ENCODE data around the gene ALDH1A1. TPM values are rescaled to one million over a fixed set of nuclear protein-coding genes. Genes with fewer than 3 reads are reported as not detected.
A peak's percentile ranks its signal among the peaks of the same experiment; 100 is the strongest.

ALDH1A1 gene
- total RNA-seq = 100 to 1,000 TPM in 3 of 4 donors, 10 to 100 TPM in 1; 86.4 to 247 (median 156) TPM

GRCh38 chr9:72952914-72953313 lies at the start of gene ALDH1A1:
Gene ALDH1A1 (minus strand): TSS chr9:72953053. CDS start chr9:72953000, 53 bp downstream.
- WGBS, 2 donors = 11 to 14% methylated on average over 9 of the region's 9 CpGs
- peak in 1 of 2 donors; percentile 36 for DNase-seq (ENCODE audit: low spot score in 2 of 2)
- Histone ChIP-seq H3K27me3 (no peaks in the 10 kb centered on the region), H3K27ac (peak within 1 kb of the TSS; percentile 61 to 91 (median 83)), H3K36me3 (no peaks in the 10 kb centered on the region), H3K4me1 (peaks cover 0 to 42% (median 16%) of the 10 kb centered on the region in 4 donors), H3K4me3 (peak within 1 kb of the TSS; percentile 20 to 51 (median 35)), H3K9me3 (no peaks in the 10 kb centered on the region)
- TF ChIP-seq CTCF (IDR thresholded peaks at IDR 0.05) = no peak
- TF ChIP-seq EP300 (IDR thresholded peaks at IDR 0.05) = peak in 1 of 2 donors; percentile 83
- TF ChIP-seq POLR2A (IDR thresholded peaks at IDR 0.05) = peak; percentile 28 to 64

GRCh38 chr9:73001860-73002259 lies 49.0 kb upstream of the ALDH1A1 start:
- DNase-seq (ENCODE audit: low spot score in 2 of 2) = no peak
- WGBS, 2 donors = 95 to 96% methylated on average over 3 of the region's 3 CpGs

GRCh38 chr9:72998363-72998762 lies 45.5 kb upstream of the ALDH1A1 start:
- H3K9me3 ChIP-seq = no peaks in the 10 kb centered on the region
- H3K36me3 ChIP-seq = no peaks in the 10 kb centered on the region
- TF ChIP-seq EP300 (IDR thresholded peaks at IDR 0.05) (no peak), CTCF (IDR thresholded peaks at IDR 0.05) (no peak), POLR2A (IDR thresholded peaks at IDR 0.05) (no peak)
- H3K27ac ChIP-seq = no peak overlapping the region
- 93 to 95% methylated on average over 4 of the region's 4 CpGs for WGBS, 2 donors
- peaks cover 0 to 6% (median 0%) of the 10 kb centered on the region in 4 donors for H3K4me1 ChIP-seq
- no peaks in the 10 kb centered on the region for H3K27me3 ChIP-seq
- no peak for DNase-seq (ENCODE audit: low spot score in 2 of 2)
- no peak overlapping the region for H3K4me3 ChIP-seq

More at GRCh38 chr9:73001860-73002259, 49.0 kb upstream of the ALDH1A1 start:
- no peaks in the 10 kb centered on the region for H3K27me3 ChIP-seq
- no peak for TF ChIP-seq CTCF (IDR thresholded peaks at IDR 0.05)
- no peak for TF ChIP-seq POLR2A (IDR thresholded peaks at IDR 0.05)
- TF ChIP-seq EP300 (IDR thresholded peaks at IDR 0.05) = no peak
- H3K27ac ChIP-seq = no peak overlapping the region
- no peaks in the 10 kb centered on the region for H3K36me3 ChIP-seq
- no peak overlapping the region for H3K4me3 ChIP-seq
- peaks cover 0 to 6% (median 0%) of the 10 kb centered on the region in 4 donors for H3K4me1 ChIP-seq
- H3K9me3 ChIP-seq = no peaks in the 10 kb centered on the region

GRCh38 chr9:72997387-72997995 lies 44.6 kb upstream of the ALDH1A1 start:
- H3K4me1 ChIP-seq = peaks cover 0 to 6% (median 0%) of the 10 kb centered on the region in 4 donors
- DNase-seq (ENCODE audit: low spot score in 2 of 2) = no peak
- WGBS, 2 donors = 47 to 52% methylated on average over 9 of the region's 9 CpGs
- no peaks in the 10 kb centered on the region for H3K36me3 ChIP-seq
- H3K4me3 ChIP-seq = no peak overlapping the region
- H3K9me3 ChIP-seq = no peaks in the 10 kb centered on the region
- no peak overlapping the region for H3K27ac ChIP-seq
- TF ChIP-seq POLR2A (IDR thresholded peaks at IDR 0.05) = no peak
- TF ChIP-seq CTCF (IDR thresholded peaks at IDR 0.05) = no peak
- no peak for TF ChIP-seq EP300 (IDR thresholded peaks at IDR 0.05)
- H3K27me3 ChIP-seq = no peaks in the 10 kb centered on the region

GRCh38 chr9:72996684-72997314 lies 43.9 kb upstream of the ALDH1A1 start:
- TF ChIP-seq EP300 (IDR thresholded peaks at IDR 0.05) (no peak), POLR2A (IDR thresholded peaks at IDR 0.05) (no peak), CTCF (IDR thresholded peaks at IDR 0.05) (no peak)
- no peaks in the 10 kb centered on the region for H3K9me3 ChIP-seq
- no peak for DNase-seq (ENCODE audit: low spot score in 2 of 2)

More at GRCh38 chr9:72996684-72997314, 43.9 kb upstream of the ALDH1A1 start:
- Histone ChIP-seq H3K4me3 (no peak overlapping the region), H3K4me1 (peaks cover 0 to 6% (median 0%) of the 10 kb centered on the region in 4 donors), H3K36me3 (no peaks in the 10 kb centered on the region), H3K27me3 (no peaks in the 10 kb centered on the region), H3K27ac (no peak overlapping the region)

All from tibial nerve (tissue), 4 donors.